Mesenchymal stem cell (in vitro differentiated cells and primary cell): ENCODE measurements around the gene MPRIP.

Source experiments
- DNase-seq: peaks from one replicate; pipeline ENCODE4 v3.0.0-alpha.2; 2013
- H2AFZ ChIP-seq: one replicate; pipeline ENCODE4 v1.6.1; 2013; ENCODE audit warnings: low read depth, mild to moderate bottlenecking, control low read depth, inconsistent platforms, low read length, moderate library complexity
- H2AK5ac ChIP-seq: 2 replicates; pipeline ENCODE4 v1.6.1; 2013; ENCODE audit warnings: low read length, moderate library complexity, mild to moderate bottlenecking, inconsistent platforms; ENCODE audit not compliant: severe bottlenecking
- H2BK120ac ChIP-seq: one replicate; pipeline ENCODE4 v1.6.1; 2013; ENCODE audit warnings: low read depth, mild to moderate bottlenecking, inconsistent platforms, low read length, moderate library complexity
- H2BK12ac ChIP-seq, 2 experiments: one replicate each; pipeline ENCODE4 v1.6.1; 2013; ENCODE audit warnings: inconsistent platforms in 2 of 2, low read length in 2 of 2, mild to moderate bottlenecking in 2 of 2, moderate library complexity in 2 of 2, control low read depth in 1 of 2
- H2BK15ac ChIP-seq: one replicate; pipeline ENCODE4 v1.6.1; 2013; ENCODE audit warnings: mild to moderate bottlenecking, low read depth, inconsistent platforms; ENCODE audit not compliant: poor library complexity, severe bottlenecking
- H2BK5ac ChIP-seq: 2 replicates; pipeline ENCODE4 v1.6.1; 2013; ENCODE audit warnings: low read depth, mild to moderate bottlenecking, low read length, control low read depth, inconsistent platforms; ENCODE audit not compliant: poor library complexity, severe bottlenecking
- H3K14ac ChIP-seq, 2 experiments: one replicate each; pipeline ENCODE4 v1.6.1; 2013; ENCODE audit warnings: inconsistent platforms in 2 of 2, low read length in 2 of 2, control low read depth in 1 of 2, mild to moderate bottlenecking in 1 of 2, moderate library complexity in 1 of 2
- H3K18ac ChIP-seq, 2 experiments: one replicate each; pipeline ENCODE4 v1.6.1; 2013; ENCODE audit warnings: inconsistent platforms in 2 of 2, low read length in 2 of 2, control low read depth in 1 of 2, low read depth in 1 of 2, mild to moderate bottlenecking in 1 of 2
- H3K23ac ChIP-seq, 2 experiments: one replicate each; pipeline ENCODE4 v1.6.1; 2013; ENCODE audit warnings: inconsistent platforms in 2 of 2, low read length in 2 of 2, mild to moderate bottlenecking in 2 of 2, moderate library complexity in 2 of 2, control low read depth in 1 of 2
- H3K27ac ChIP-seq: 2 replicates; pipeline ENCODE4 v1.5.1; 2013; ENCODE audit warnings: mild to moderate bottlenecking, moderate library complexity, low read length, control low read depth, inconsistent platforms; ENCODE audit not compliant: poor library complexity, severe bottlenecking
- H3K27me3 ChIP-seq, 2 experiments: 2 replicates each; pipeline versions ENCODE4 v1.6.1 to v1.7.0; 2013; ENCODE audit warnings: low read length in 2 of 2, mild to moderate bottlenecking in 2 of 2, moderate library complexity in 2 of 2, control low read depth in 1 of 2, inconsistent platforms in 1 of 2; ENCODE audit not compliant: control insufficient read depth in 1 of 2, insufficient read depth in 1 of 2
- H3K36me3 ChIP-seq, 2 experiments: 2 replicates each; pipeline versions ENCODE4 v1.6.1 to v1.7.0; 2013; ENCODE audit warnings: low read length in 2 of 2, control low read depth in 1 of 2, inconsistent platforms in 1 of 2, low read depth in 1 of 2, mild to moderate bottlenecking in 1 of 2; ENCODE audit not compliant: insufficient read depth in 2 of 2, control insufficient read depth in 1 of 2
- H3K4ac ChIP-seq, 2 experiments: one replicate each; pipeline ENCODE4 v1.6.1; 2013; ENCODE audit warnings: inconsistent platforms in 2 of 2, low read length in 2 of 2, mild to moderate bottlenecking in 2 of 2, moderate library complexity in 2 of 2, control low read depth in 1 of 2, low read depth in 1 of 2
- H3K4me1 ChIP-seq: 2 replicates; pipeline ENCODE4 v1.6.1; 2013; ENCODE audit warnings: low read depth, low read length, control low read depth; ENCODE audit not compliant: control insufficient read depth, insufficient read depth
- H3K4me2 ChIP-seq: 2 replicates; pipeline ENCODE4 v1.6.1; 2013; ENCODE audit warnings: low read length, mild to moderate bottlenecking, inconsistent platforms; ENCODE audit not compliant: poor library complexity, severe bottlenecking
- H3K4me3 ChIP-seq, 2 experiments: 2 replicates each; pipeline versions ENCODE4 v1.5.1 to v1.7.0; 2013; ENCODE audit warnings: low read length in 2 of 2, mild to moderate bottlenecking in 2 of 2, control low read depth in 1 of 2, low read depth in 1 of 2; ENCODE audit not compliant: insufficient read depth in 1 of 2
- H3K79me1 ChIP-seq: replicated peaks from 2 replicates; pipeline ENCODE4 v1.6.1; 2013; ENCODE audit warnings: mild to moderate bottlenecking, control low read depth, low read length, inconsistent platforms; ENCODE audit not compliant: poor library complexity, severe bottlenecking
- H3K9ac ChIP-seq: 2 replicates; pipeline ENCODE4 v1.7.0; 2013; ENCODE audit warnings: mild to moderate bottlenecking, low read length, moderate library complexity
- H3K9me3 ChIP-seq: 2 replicates; pipeline ENCODE4 v1.7.0; 2013; ENCODE audit warnings: mild to moderate bottlenecking, low read length; ENCODE audit not compliant: control insufficient read depth
- H4K8ac ChIP-seq: one replicate; pipeline ENCODE4 v1.6.1; 2013; ENCODE audit warnings: inconsistent platforms, mild to moderate bottlenecking, low read length, moderate library complexity
- H4K91ac ChIP-seq: one replicate; pipeline ENCODE4 v1.6.1; 2013; ENCODE audit warnings: mild to moderate bottlenecking, low read length, inconsistent platforms
- WGBS: methylation state at CpG from one replicate; pipeline ENCODE4 v1.1.7; 2013; ENCODE audit warnings: mixed read lengths; 5-methylcytosine and 5-hydroxymethylcytosine counted together

Gene MPRIP

GRCh38 chr17:17035920-17036523 is 6.2 kb upstream of the MPRIP start:
- Histone ChIP-seq H3K4me2 (no peak overlapping the region), H2BK5ac (no peak overlapping the region), H3K4me1 (peaks cover 16% of the 10 kb centered on the region), H3K79me1 (no peaks in the 10 kb centered on the region), H3K27ac (no peak overlapping the region), H4K91ac (no peak overlapping the region), H3K9ac (no peak overlapping the region), H2AK5ac (no peak overlapping the region), H3K23ac (no peak overlapping the region), H2BK120ac (no peak overlapping the region), H3K14ac (no peak overlapping the region), H3K36me3 (no peaks in the 10 kb centered on the region), H3K18ac (no peak overlapping the region), H3K27me3 (no peaks in the 10 kb centered on the region), H4K8ac (no peak overlapping the region), H3K4me3 (no peak overlapping the region), H2AFZ (no peak overlapping the region), H2BK12ac (peak overlapping the region in 1 of 2 experiments; percentile 85), H3K4ac (no peak overlapping the region), H3K9me3 (no peaks in the 10 kb centered on the region), H2BK15ac (no peak overlapping the region)
- 92% methylated on average over 12 of the region's 12 CpGs for WGBS
- DNase-seq = no peak

- H4K91ac ChIP-seq = peak overlapping the region; percentile 14
- H2BK5ac ChIP-seq = no peak overlapping the region
- no peak overlapping the region for H3K9ac ChIP-seq
- H3K27ac ChIP-seq = no peak overlapping the region
- H3K36me3 ChIP-seq = no peaks in the 10 kb centered on the region
- peak overlapping the region; percentile 55 for H2AK5ac ChIP-seq
- peak overlapping the region in 1 of 2 experiments; percentile 89 for H3K14ac ChIP-seq
- no peak overlapping the region for H2BK120ac ChIP-seq
- no peak for DNase-seq
- WGBS = 68% methylated on average over 10 of the region's 10 CpGs
- no peaks in the 10 kb centered on the region for H3K79me1 ChIP-seq
- H3K4me3 ChIP-seq = no peak overlapping the region
- H3K4me2 ChIP-seq = no peak overlapping the region
- no peak overlapping the region for H3K23ac ChIP-seq
- no peak overlapping the region for H2BK15ac ChIP-seq
- no peak overlapping the region for H4K8ac ChIP-seq
- peak overlapping the region in 1 of 2 experiments; percentile 11 for H3K4ac ChIP-seq
- H3K27me3 ChIP-seq = no peaks in the 10 kb centered on the region
- H2BK12ac ChIP-seq = peak overlapping the region in 1 of 2 experiments; percentile 93
- H3K18ac ChIP-seq = peak overlapping the region in 1 of 2 experiments; percentile 73
- no peaks in the 10 kb centered on the region for H3K9me3 ChIP-seq
- no peak overlapping the region for H2AFZ ChIP-seq
- H3K4me1 ChIP-seq = peaks cover 20% of the 10 kb centered on the region
Measured at GRCh38 chr17:17036524-17036998, 5.7 kb upstream of the MPRIP start.

GRCh38 chr17:17039911-17040310 is 2.3 kb upstream of the MPRIP start:
- Histone ChIP-seq H3K9me3 (no peaks in the 10 kb centered on the region), H3K14ac (no peak overlapping the region), H3K79me1 (peaks cover 2% of the 10 kb centered on the region), H2AK5ac (no peak overlapping the region), H3K4ac (no peak overlapping the region), H3K18ac (no peak overlapping the region), H3K27ac (no peak overlapping the region), H3K4me1 (peaks cover 20% of the 10 kb centered on the region), H4K91ac (no peak overlapping the region), H3K23ac (no peak overlapping the region), H3K4me3 (no peak overlapping the region), H4K8ac (no peak overlapping the region), H2BK120ac (no peak overlapping the region), H3K36me3 (no peaks in the 10 kb centered on the region), H2BK12ac (no peak overlapping the region), H2BK15ac (peak overlapping the region; percentile 82), H2BK5ac (no peak overlapping the region), H3K4me2 (no peak overlapping the region), H3K9ac (no peak overlapping the region), H2AFZ (no peak overlapping the region), H3K27me3 (no peaks in the 10 kb centered on the region)
- WGBS = 88% methylated on average over 6 of the region's 6 CpGs
- no peak for DNase-seq

- H3K4me2 ChIP-seq = no peak overlapping the region
- no peak overlapping the region for H2AFZ ChIP-seq
- H3K27ac ChIP-seq = peak overlapping the region; percentile 11
- no peak overlapping the region for H2BK120ac ChIP-seq
- 31% methylated on average over 5 of the region's 5 CpGs for WGBS
- no peak overlapping the region for H2BK5ac ChIP-seq
- no peak overlapping the region for H2AK5ac ChIP-seq
- peak; percentile 87 for DNase-seq
- H3K4ac ChIP-seq = no peak overlapping the region
- peak overlapping the region in 1 of 2 experiments; percentile 44 for H2BK12ac ChIP-seq
- no peak overlapping the region for H3K14ac ChIP-seq
- peaks cover 2% of the 10 kb centered on the region for H3K79me1 ChIP-seq
- no peak overlapping the region for H4K8ac ChIP-seq
- peak overlapping the region; percentile 67 for H3K9ac ChIP-seq
- peak overlapping the region in 1 of 2 experiments; percentile 81 for H3K4me3 ChIP-seq
- peaks cover 24% of the 10 kb centered on the region for H3K4me1 ChIP-seq
- H3K27me3 ChIP-seq = no peaks in the 10 kb centered on the region
- no peaks in the 10 kb centered on the region for H3K36me3 ChIP-seq
- no peak overlapping the region for H2BK15ac ChIP-seq
- H3K9me3 ChIP-seq = no peaks in the 10 kb centered on the region
- H4K91ac ChIP-seq = no peak overlapping the region
- H3K23ac ChIP-seq = no peak overlapping the region
- peak overlapping the region; percentile 6 to 8 for H3K18ac ChIP-seq
Measured at GRCh38 chr17:17041018-17041521, 1.2 kb upstream of the MPRIP start.
